K562 (cell line): ENCODE measurements around the gene USH2A. TPM values are rescaled to one million over a fixed set of nuclear protein-coding genes. Genes with fewer than 3 reads are reported as not detected.

Experiments
- ATAC-seq: fragments of 200-7000 bp; cut with Tn5 transposase; 3 replicates; pipeline ENCODE4 v1.9.1; 2020; ENCODE audit warnings: moderate library complexity
- BruUV-seq: library from RNA; stranded (reverse); fragments of 400-500 nt; replicated peaks from 2 replicates; lab custom pipeline; 2021; lab: Mats Ljungman, UMichigan
- CTCF ChIA-PET: fragments of 300-600 bp; formaldehyde crosslinking; extraction: SDS; loops from one replicate; lab custom pipeline; 2021; ENCODE audit warnings: low intra/inter-chr PET ratio; lab: Yijun Ruan, JAX
- POLR2A ChIA-PET: fragments of 300-600, 350-650 bp; sonication (Branson Sonifier 250); formaldehyde crosslinking; extraction: SDS; loops from one replicate; lab custom pipeline; 2021; ENCODE audit warnings: antibody characterized with exemption, inconsistent platforms; lab: Yijun Ruan, JAX
- DNase-seq, 4 experiments: peaks; one replicate each; pipeline versions ENCODE4 v3.0.0 to v3.0.0-alpha.2; 2011 to 2018; ENCODE audit warnings: low spot score in 3 of 4, mixed read lengths in 3 of 4; ENCODE audit errors: extremely low read depth in 1 of 4
- FAIRE-seq: peaks from 2 replicates; lab custom pipeline; 2011; peaks lifted over from hg19 to GRCh38; lab: Jason Lieb, UNC
- H2AFZ ChIP-seq: 2 replicates; pipeline ENCODE4 v1.6.0; 2011; ENCODE audit warnings: low read depth, low read length, control low read depth, inconsistent platforms
- H3K27ac ChIP-seq: fragments of 200-600 bp; 3 replicates; pipeline ENCODE4 v1.8.0; 2011; ENCODE audit warnings: low read depth, mild to moderate bottlenecking, control low read depth, inconsistent platforms, low read length, moderate library complexity, mixed read lengths; ENCODE audit errors: extremely low read depth
- H3K27me3 ChIP-seq, 2 experiments: fragments of 300-600 bp in 1 of 2; 2 replicates in 1 of 2; 3 replicates in 1 of 2; pipeline versions ENCODE4 v1.6.0 to v1.8.0; 2011; ENCODE audit warnings: inconsistent platforms in 2 of 2, low read length in 2 of 2, mild to moderate bottlenecking in 1 of 2, mixed read lengths in 1 of 2, moderate library complexity in 1 of 2; ENCODE audit not compliant: control insufficient read depth in 2 of 2, insufficient read depth in 2 of 2
- H3K36me3 ChIP-seq: fragments of 300-600 bp; 3 replicates; pipeline ENCODE4 v1.8.0; 2011; ENCODE audit warnings: mild to moderate bottlenecking, low read length, inconsistent platforms; ENCODE audit not compliant: control insufficient read depth, insufficient read depth
- H3K4me1 ChIP-seq, 2 experiments: fragments of 200-600 bp in 1 of 2; replicated peaks in 1 of 2; 2 replicates in 1 of 2; 3 replicates in 1 of 2; pipeline versions ENCODE4 v1.5.1 to v1.8.0; 2011; ENCODE audit warnings: inconsistent platforms in 2 of 2, low read length in 2 of 2, mild to moderate bottlenecking in 1 of 2, mixed read lengths in 1 of 2, moderate library complexity in 1 of 2; ENCODE audit not compliant: control insufficient read depth in 2 of 2, insufficient read depth in 2 of 2
- H3K4me2 ChIP-seq: 2 replicates; pipeline ENCODE4 v1.6.1; 2011; ENCODE audit warnings: low read length, control low read depth, inconsistent platforms, mixed read lengths; ENCODE audit not compliant: insufficient read depth
- H3K4me3 ChIP-seq: fragments of 200-600 bp; sonication (generic), shearing (Covaris generic); 2 replicates; pipeline ENCODE4 v1.5.1; 2016; ENCODE audit warnings: control low read depth, inconsistent platforms
- H3K79me2 ChIP-seq: fragments of 200-600 bp; 3 replicates; pipeline ENCODE4 v1.8.0; 2011; ENCODE audit warnings: low read length, inconsistent platforms; ENCODE audit not compliant: control insufficient read depth, insufficient read depth
- H3K9ac ChIP-seq, 2 experiments: 2 replicates each; pipeline versions ENCODE4 v1.6.0 to v1.6.1; 2011; ENCODE audit warnings: low read depth in 2 of 2, low read length in 2 of 2, control low read depth in 1 of 2, inconsistent platforms in 1 of 2, mild to moderate bottlenecking in 1 of 2, mixed read lengths in 1 of 2; ENCODE audit not compliant: insufficient read depth in 1 of 2
- H3K9me1 ChIP-seq: one replicate; pipeline ENCODE4 v1.6.0; 2011; ENCODE audit warnings: inconsistent platforms, mild to moderate bottlenecking, low read length, moderate library complexity; ENCODE audit not compliant: control insufficient read depth, insufficient read depth
- H3K9me3 ChIP-seq: replicated peaks from 2 replicates; pipeline ENCODE4 v1.5.1; 2011; ENCODE audit warnings: low read depth, low read length, inconsistent platforms; ENCODE audit not compliant: control insufficient read depth, insufficient read depth
- H4K20me1 ChIP-seq: replicated peaks from 2 replicates; pipeline ENCODE4 v1.6.1; 2011; ENCODE audit warnings: low read length, inconsistent platforms, mixed read lengths; ENCODE audit not compliant: control insufficient read depth, insufficient read depth
- HCFC1 ChIP-seq: IDR thresholded peaks from 2 replicates; pipeline ENCODE4 v1.6.1; 2012; ENCODE audit warnings: low read depth, low read length, improper control_type of control experiment
- POLR2AphosphoS5 ChIP-seq: IDR thresholded peaks from 2 replicates; pipeline ENCODE4 v1.6.1; 2011; ENCODE audit warnings: mild to moderate bottlenecking, low read depth, low read length, moderate library complexity; ENCODE audit not compliant: control insufficient read depth, insufficient read depth
- RUNX1 ChIP-seq: sonication (generic); IDR thresholded peaks from 2 replicates; pipeline ENCODE4 v1.6.1; 2016; ENCODE audit warnings: antibody characterized with exemption, low read depth
- SNRNP70 ChIP-seq: fragments of 200-400 bp; formaldehyde crosslinking; optimal IDR thresholded peaks from 2 replicates; pipeline ENCODE3; 2017; ENCODE audit warnings: low read depth, low read length
- TBP ChIP-seq: optimal IDR thresholded peaks from 2 replicates; pipeline ENCODE3; 2011; ENCODE audit warnings: low read depth, low read length, improper control_type of control experiment
- ZC3H11A ChIP-seq: IDR thresholded peaks from 2 replicates; pipeline ENCODE4 v1.6.1; 2012; ENCODE audit warnings: low read depth, low read length, improper control_type of control experiment
- ZKSCAN8 ChIP-seq: fragments of 200-800 bp; sonication (Bioruptor generic); IDR thresholded peaks from 2 replicates; pipeline ENCODE4 v1.6.1; 2016; ENCODE audit warnings: missing genetic modification characterization, missing compliant biosample characterization
- ZNF217 ChIP-seq: sonication (generic); formaldehyde crosslinking; IDR thresholded peaks from 2 replicates; pipeline ENCODE4 v1.8.0; 2022; ENCODE audit warnings: mild to moderate bottlenecking, missing genetic modification reagents
- ZSCAN32 ChIP-seq: fragments of 450-650 bp; formaldehyde crosslinking; IDR thresholded peaks from 2 replicates; pipeline ENCODE4 v1.4.0; 2020; ENCODE audit warnings: mild to moderate bottlenecking, moderate library complexity
- WGBS: fragments of 100-300 bp; shearing (Covaris generic); methylation state at CpG from one replicate; pipeline ENCODE4 v1.1.6; 2016; ENCODE audit warnings: low coverage, mixed read lengths; ENCODE audit not compliant: insufficient coverage; ENCODE audit errors: missing lambda C conversion rate; 5-methylcytosine and 5-hydroxymethylcytosine counted together
- in situ Hi-C: fragments of 300-500 bp; cut with MboI; formaldehyde crosslinking; loops from 4 replicates; pipeline ENCODE4 v1.15.0; 2018; ENCODE audit warnings: inconsistent platforms, mixed read lengths
- intact Hi-C: fragments of 100-400 bp; cut with micrococcal nuclease; formaldehyde crosslinking; loops from 2 replicates; pipeline ENCODE4 v1.14.2; 2022
- polyA plus RNA-seq, 8 experiments: library from polyadenylated mRNA; depleted of rRNA in 4 of 8; stranded (reverse) in 5 of 8; unstranded in 3 of 8; fragments of >200 nt; fragmentation: Nextera tagmentation in 2 of 8; fragmentation: Illumina TruSeq in 1 of 8; extraction: Ambion mirVana in 2 of 8; extraction: Trizol in 1 of 8; gene quantifications; 2 replicates each; pipeline versions ENCODE4 v1.2.1 to v1.2.3, GENCODE V29; 2011 to 2014; ENCODE audit warnings: inconsistent platforms in 1 of 8, missing spikeins in 1 of 8
- total RNA-seq, 7 experiments: library from RNA; depleted of rRNA in 6 of 7; stranded (reverse); fragments of >200 nt in 6 of 7; fragmentation: Illumina TruSeq in 2 of 7; extraction: Trizol in 2 of 7; gene quantifications; 2 replicates each; pipeline versions ENCODE4 v1.2.1 to v1.2.3, GENCODE V29; 2011 to 2021; ENCODE audit warnings: low replicate concordance in 1 of 7
- TF ChIP-seq, protein P1 (sequence below): fragments of 450-650 bp; IDR thresholded peaks from 2 replicates; pipeline ENCODE4 v1.6.1; 2016; ENCODE audit warnings: antibody characterized with exemption

USH2A gene
- total and polyA plus RNA-seq, 9 of the 15 experiments (the other 6 are each of a cell fraction or from before 2014, with no cell fraction given): under 0.01 TPM; not detected in 7

- DNase-seq (no peak), FAIRE-seq (no peak), ATAC-seq (no peak)
- Histone ChIP-seq H3K79me2 (no peaks in the 10 kb centered on the region), H3K27ac (no peak overlapping the region), H3K4me2 (no peak overlapping the region), H3K9ac (no peak overlapping the region), H3K36me3 (no peaks in the 10 kb centered on the region), H3K9me3 (no peaks in the 10 kb centered on the region), H3K4me1 (no peaks in the 10 kb centered on the region), H4K20me1 (no peaks in the 10 kb centered on the region), H3K9me1 (no peaks in the 10 kb centered on the region), H2AFZ (no peak overlapping the region), H3K27me3 (no peaks in the 10 kb centered on the region), H3K4me3 (no peak overlapping the region)
- POLR2A ChIA-PET: no interaction called here
- in situ Hi-C loops: no loop called here
- BruUV-seq: no TSS peak
- TF ChIP-seq HCFC1 (no peak), ZC3H11A (no peak), SNRNP70 (no peak), ZNF217 (CRISPR knock-in tag) (no peak), RUNX1 (no peak), ZKSCAN8 (CRISPR knock-in tag) (no peak), TBP (no peak), ZSCAN32 (no peak), POLR2AphosphoS5 (no peak)
- TF ChIP-seq, protein P1, sequence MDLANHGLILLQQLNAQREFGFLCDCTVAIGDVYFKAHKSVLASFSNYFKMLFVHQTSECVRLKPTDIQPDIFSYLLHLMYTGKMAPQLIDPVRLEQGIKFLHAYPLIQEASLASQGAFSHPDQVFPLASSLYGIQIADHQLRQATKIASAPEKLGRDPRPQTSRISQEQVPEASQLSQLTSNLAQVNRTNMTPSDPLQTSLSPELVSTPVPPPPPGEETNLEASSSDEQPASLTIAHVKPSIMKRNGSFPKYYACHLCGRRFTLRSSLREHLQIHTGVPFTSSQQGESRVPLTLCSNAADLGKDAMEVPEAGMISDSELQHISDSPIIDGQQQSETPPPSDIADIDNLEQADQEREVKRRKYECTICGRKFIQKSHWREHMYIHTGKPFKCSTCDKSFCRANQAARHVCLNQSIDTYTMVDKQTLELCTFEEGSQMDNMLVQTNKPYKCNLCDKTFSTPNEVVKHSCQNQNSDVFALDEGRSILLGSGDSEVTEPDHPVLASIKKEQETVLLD: no peak
- 0% methylated on average over 3 of the region's 3 CpGs for WGBS
- CTCF ChIA-PET: no interaction called here
- intact Hi-C loops: no loop called here
Measured at GRCh38 chr1:216051071-216051470, 372.2 kb downstream of the USH2A start.
